ENCODE measurements around the gene P2RX3. TPM values are rescaled to one million over a fixed set of nuclear protein-coding genes. Genes with fewer than 3 reads are reported as not detected.
"Not testable (repeated sequence)": the region's sequence is repeated elsewhere in the genome, so short reads cannot be mapped to it uniquely, and the experiment has no call there.

P2RX3 gene
- total and polyA plus RNA-seq, 2 donors (not counting 1 experiment from before 2014, with no cell fraction given), result not detected

DNA sequence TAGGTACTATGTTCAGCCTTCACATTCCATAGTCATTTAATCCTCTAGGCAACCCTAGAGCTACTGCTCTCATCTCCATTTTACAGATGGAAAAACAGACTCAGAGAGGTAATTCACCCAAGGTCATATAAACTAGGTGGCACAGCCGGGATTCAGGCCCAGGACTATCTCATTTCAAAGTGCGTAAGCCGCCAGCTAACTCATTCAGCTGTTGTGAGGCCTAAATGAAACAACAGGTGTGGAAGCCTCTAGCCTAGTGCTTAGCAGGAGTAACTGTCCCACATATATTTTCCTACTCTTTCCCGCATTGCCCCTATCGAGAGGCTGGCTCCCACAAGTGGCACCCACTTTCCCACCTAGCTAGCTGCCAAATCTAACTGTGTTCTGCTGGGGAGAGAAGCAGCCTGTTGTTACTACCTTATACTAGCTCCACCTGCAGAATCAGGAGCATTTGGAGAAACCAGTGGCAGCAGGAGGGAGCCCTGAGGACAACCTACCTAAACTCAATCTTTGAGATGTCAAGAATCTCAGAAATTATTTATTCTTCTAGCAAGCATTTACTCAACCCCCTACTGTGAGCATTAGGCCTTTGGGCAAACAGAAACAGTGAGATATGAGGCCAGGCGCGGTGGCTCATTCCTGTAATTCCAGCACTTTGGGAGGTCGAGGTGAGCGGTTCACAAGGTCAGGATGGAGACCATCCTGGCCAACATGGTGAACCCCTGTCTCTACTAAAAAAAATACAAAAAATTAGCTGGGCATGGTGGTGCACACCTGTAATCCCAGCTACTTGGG is 21.9 kb downstream of the P2RX3 start:
- TF ChIP-seq EZH2 (IDR thresholded peaks at IDR 0.05; ENCODE audit: low read length, missing control alignments), result no peak
- TF ChIP-seq, protein P1, sequence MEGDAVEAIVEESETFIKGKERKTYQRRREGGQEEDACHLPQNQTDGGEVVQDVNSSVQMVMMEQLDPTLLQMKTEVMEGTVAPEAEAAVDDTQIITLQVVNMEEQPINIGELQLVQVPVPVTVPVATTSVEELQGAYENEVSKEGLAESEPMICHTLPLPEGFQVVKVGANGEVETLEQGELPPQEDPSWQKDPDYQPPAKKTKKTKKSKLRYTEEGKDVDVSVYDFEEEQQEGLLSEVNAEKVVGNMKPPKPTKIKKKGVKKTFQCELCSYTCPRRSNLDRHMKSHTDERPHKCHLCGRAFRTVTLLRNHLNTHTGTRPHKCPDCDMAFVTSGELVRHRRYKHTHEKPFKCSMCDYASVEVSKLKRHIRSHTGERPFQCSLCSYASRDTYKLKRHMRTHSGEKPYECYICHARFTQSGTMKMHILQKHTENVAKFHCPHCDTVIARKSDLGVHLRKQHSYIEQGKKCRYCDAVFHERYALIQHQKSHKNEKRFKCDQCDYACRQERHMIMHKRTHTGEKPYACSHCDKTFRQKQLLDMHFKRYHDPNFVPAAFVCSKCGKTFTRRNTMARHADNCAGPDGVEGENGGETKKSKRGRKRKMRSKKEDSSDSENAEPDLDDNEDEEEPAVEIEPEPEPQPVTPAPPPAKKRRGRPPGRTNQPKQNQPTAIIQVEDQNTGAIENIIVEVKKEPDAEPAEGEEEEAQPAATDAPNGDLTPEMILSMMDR (conservative IDR thresholded peaks at IDR 0.05 in 1 of 2, IDR thresholded peaks at IDR 0.05 in 1 of 2; ENCODE audit: low read depth in 1 of 2, low read length in 2 of 2), result no peak
- no peaks in the 10 kb centered on the region for H3K36me3 ChIP-seq (ENCODE audit: control insufficient read depth, insufficient read depth, low read length)
- H3K27me3 ChIP-seq (ENCODE audit: control insufficient read depth, insufficient read depth, low read length), result peaks cover 12% of the 10 kb centered on the region
- no peak overlapping the region for H2AFZ ChIP-seq (ENCODE audit: low read length)
- H3K9me3 ChIP-seq (ENCODE audit: control insufficient read depth, insufficient read depth, low read depth, low read length), result no peaks in the 10 kb centered on the region
- no peak overlapping the region for H3K4me3 ChIP-seq (replicated peaks in 1 of 4; ENCODE audit: control extremely low read depth in 1 of 4, insufficient read depth in 1 of 4, low read depth in 3 of 4, low read length in 4 of 4)
- H3K4me1 ChIP-seq (ENCODE audit: control insufficient read depth, extremely low read depth, insufficient read depth, low read length), result no peaks in the 10 kb centered on the region
- H3K4me2 ChIP-seq (ENCODE audit: extremely low read depth, insufficient read depth, low read length), result no peak overlapping the region
- no peaks in the 10 kb centered on the region for H3K79me2 ChIP-seq (ENCODE audit: control insufficient read depth, insufficient read depth, low read length)
- H3K27ac ChIP-seq (ENCODE audit: insufficient read depth, low read length), result no peak overlapping the region
- H4K20me1 ChIP-seq (ENCODE audit: control insufficient read depth, extremely low read depth, insufficient read depth, low read length), result no peaks in the 10 kb centered on the region
- DNase-seq (ENCODE audit: low read depth in 2 of 2), result no peak
- no peak overlapping the region for H3K9ac ChIP-seq (ENCODE audit: insufficient read depth, low read length)

DNA sequence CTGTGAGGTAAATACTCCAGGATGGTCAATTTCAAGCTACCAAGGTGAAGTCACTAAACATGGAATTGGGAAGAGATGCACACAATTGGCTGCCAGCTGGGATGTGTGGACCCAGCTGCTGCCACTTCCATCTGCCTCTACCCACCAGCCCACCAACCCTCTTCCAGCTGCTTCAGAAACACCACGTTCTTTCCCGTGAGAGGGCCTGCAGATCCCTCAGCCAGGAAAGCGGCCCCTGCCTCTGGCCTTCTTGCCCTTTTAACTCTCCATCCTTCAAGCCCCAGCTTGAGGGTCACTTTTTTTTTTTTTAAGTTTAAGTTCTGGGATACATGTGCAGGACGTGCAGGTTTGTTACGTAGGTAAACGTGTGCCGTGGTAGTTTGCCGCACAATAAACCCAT is 22.8 kb downstream of the P2RX3 start:
- Histone ChIP-seq H3K79me2 (ENCODE audit: control insufficient read depth, insufficient read depth, low read length) (no peaks in the 10 kb centered on the region), H2AFZ (ENCODE audit: low read length) (no peak overlapping the region), H3K4me3 (replicated peaks in 1 of 4; ENCODE audit: control extremely low read depth in 1 of 4, insufficient read depth in 1 of 4, low read depth in 3 of 4, low read length in 4 of 4) (no peak overlapping the region), H3K9ac (ENCODE audit: insufficient read depth, low read length) (no peak overlapping the region), H3K4me1 (ENCODE audit: control insufficient read depth, extremely low read depth, insufficient read depth, low read length) (no peaks in the 10 kb centered on the region), H3K27me3 (ENCODE audit: control insufficient read depth, insufficient read depth, low read length) (peaks cover 15% of the 10 kb centered on the region), H3K4me2 (ENCODE audit: extremely low read depth, insufficient read depth, low read length) (no peak overlapping the region), H4K20me1 (ENCODE audit: control insufficient read depth, extremely low read depth, insufficient read depth, low read length) (no peaks in the 10 kb centered on the region), H3K36me3 (ENCODE audit: control insufficient read depth, insufficient read depth, low read length) (no peaks in the 10 kb centered on the region), H3K27ac (ENCODE audit: insufficient read depth, low read length) (no peak overlapping the region), H3K9me3 (ENCODE audit: control insufficient read depth, insufficient read depth, low read depth, low read length) (no peaks in the 10 kb centered on the region)
- no peak for DNase-seq (ENCODE audit: low read depth in 2 of 2)
- TF ChIP-seq, protein P1 (conservative IDR thresholded peaks at IDR 0.05 in 1 of 2, IDR thresholded peaks at IDR 0.05 in 1 of 2; ENCODE audit: low read depth in 1 of 2, low read length in 2 of 2), result no peak
- TF ChIP-seq EZH2 (IDR thresholded peaks at IDR 0.05; ENCODE audit: low read length, missing control alignments), result no peak

DNA sequence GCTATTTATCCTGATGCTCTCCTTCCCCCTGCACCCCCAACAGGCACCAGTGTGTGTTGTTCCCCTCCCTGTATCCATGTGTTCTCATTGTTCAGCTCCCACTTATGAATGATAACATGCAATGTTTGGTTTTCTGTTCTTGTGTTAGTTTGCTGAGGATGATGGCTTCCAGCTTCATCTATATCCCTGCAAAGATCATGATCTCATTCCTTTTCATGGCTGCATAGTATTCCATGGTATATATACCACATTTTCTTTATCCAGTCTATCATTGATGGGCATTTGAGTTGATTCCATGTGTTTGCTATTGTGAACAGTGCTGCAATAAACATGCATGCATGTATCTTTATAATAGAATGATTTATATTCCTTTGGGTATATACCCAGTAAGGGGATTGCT is 23.3 kb downstream of the P2RX3 start:
- not testable (repeated sequence) for H2AFZ ChIP-seq (ENCODE audit: low read length); H3K4me2 ChIP-seq (ENCODE audit: extremely low read depth, insufficient read depth, low read length); H3K79me2 ChIP-seq (ENCODE audit: control insufficient read depth, insufficient read depth, low read length); H4K20me1 ChIP-seq (ENCODE audit: control insufficient read depth, extremely low read depth, insufficient read depth, low read length); H3K27ac ChIP-seq (ENCODE audit: insufficient read depth, low read length); H3K4me3 ChIP-seq (replicated peaks in 1 of 4; ENCODE audit: control extremely low read depth in 1 of 4, insufficient read depth in 1 of 4, low read depth in 3 of 4, low read length in 4 of 4); H3K4me1 ChIP-seq (ENCODE audit: control insufficient read depth, extremely low read depth, insufficient read depth, low read length); DNase-seq (ENCODE audit: low read depth in 2 of 2); H3K9ac ChIP-seq (ENCODE audit: insufficient read depth, low read length); H3K36me3 ChIP-seq (ENCODE audit: control insufficient read depth, insufficient read depth, low read length); H3K9me3 ChIP-seq (ENCODE audit: control insufficient read depth, insufficient read depth, low read depth, low read length)
- peaks cover 19% of the 10 kb centered on the region for H3K27me3 ChIP-seq (ENCODE audit: control insufficient read depth, insufficient read depth, low read length)

All from fibroblast of lung (primary cell).